Gastrocnemius medialis (tissue), 4 donors: ENCODE results near the gene LRCH4.
"Not testable (repeated sequence)": the region's sequence is repeated elsewhere in the genome, so short reads cannot be mapped to it uniquely, and the experiment has no call there.

ENCODE experiments used
- POLR2A ChIP-seq, 2 donors: fragments of 450-650 bp; IDR thresholded peaks; one replicate each; pipeline ENCODE4 v1.6.1; 2017; ENCODE audit warnings: antibody characterized with exemption in 2 of 2, mild to moderate bottlenecking in 2 of 2, moderate library complexity in 2 of 2
- TF ChIP-seq, protein P1 (sequence below), 5 experiments: fragments of 450-650 bp in 3 of 5; fragments of 200-600 bp in 2 of 5; sonication (generic) in 2 of 5; IDR thresholded peaks in 4 of 5; conservative IDR thresholded peaks in 1 of 5; 1 replicate in 4 of 5; 2 replicates in 1 of 5; pipeline ENCODE4 v1.5.1; 2016 to 2019; ENCODE audit warnings: antibody characterized with exemption in 5 of 5, mild to moderate bottlenecking in 3 of 5, moderate library complexity in 3 of 5

DNA sequence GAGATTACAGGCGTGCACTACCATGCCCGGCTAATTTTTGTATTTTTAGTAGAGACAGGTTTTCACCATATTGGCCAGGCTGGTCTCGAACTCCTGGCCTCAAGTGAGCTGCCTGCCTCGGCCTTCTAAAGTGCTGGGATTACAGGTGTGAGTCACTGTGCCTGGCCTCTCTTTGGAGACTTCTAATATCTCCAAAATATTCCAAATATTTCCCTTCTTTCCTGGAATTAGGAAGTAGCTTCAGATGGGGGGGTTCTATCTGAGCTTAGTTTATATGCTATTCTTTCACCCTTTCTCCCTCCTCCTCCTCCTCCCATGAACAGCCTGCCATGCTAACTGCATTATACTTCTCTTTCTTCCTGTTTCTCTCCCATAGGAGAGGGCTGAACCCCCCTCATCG, 37.5 kb downstream of the LRCH4 start:
- TF ChIP-seq, protein P1, sequence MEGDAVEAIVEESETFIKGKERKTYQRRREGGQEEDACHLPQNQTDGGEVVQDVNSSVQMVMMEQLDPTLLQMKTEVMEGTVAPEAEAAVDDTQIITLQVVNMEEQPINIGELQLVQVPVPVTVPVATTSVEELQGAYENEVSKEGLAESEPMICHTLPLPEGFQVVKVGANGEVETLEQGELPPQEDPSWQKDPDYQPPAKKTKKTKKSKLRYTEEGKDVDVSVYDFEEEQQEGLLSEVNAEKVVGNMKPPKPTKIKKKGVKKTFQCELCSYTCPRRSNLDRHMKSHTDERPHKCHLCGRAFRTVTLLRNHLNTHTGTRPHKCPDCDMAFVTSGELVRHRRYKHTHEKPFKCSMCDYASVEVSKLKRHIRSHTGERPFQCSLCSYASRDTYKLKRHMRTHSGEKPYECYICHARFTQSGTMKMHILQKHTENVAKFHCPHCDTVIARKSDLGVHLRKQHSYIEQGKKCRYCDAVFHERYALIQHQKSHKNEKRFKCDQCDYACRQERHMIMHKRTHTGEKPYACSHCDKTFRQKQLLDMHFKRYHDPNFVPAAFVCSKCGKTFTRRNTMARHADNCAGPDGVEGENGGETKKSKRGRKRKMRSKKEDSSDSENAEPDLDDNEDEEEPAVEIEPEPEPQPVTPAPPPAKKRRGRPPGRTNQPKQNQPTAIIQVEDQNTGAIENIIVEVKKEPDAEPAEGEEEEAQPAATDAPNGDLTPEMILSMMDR (IDR thresholded peaks at IDR 0.05 in 4 of 5, conservative IDR thresholded peaks at IDR 0.05 in 1 of 5): not testable (repeated sequence)
- TF ChIP-seq POLR2A (IDR thresholded peaks at IDR 0.05): not testable (repeated sequence)
